T-cell (primary cell): Measurements from ENCODE around the gene DACT1. TPM values are rescaled to one million over a fixed set of nuclear protein-coding genes. Genes with fewer than 3 reads are reported as not detected.

Source experiments
- ATAC-seq, 4 experiments: fragments of 200-7000 bp in 3 of 4; fragments of 150-1000 bp in 1 of 4; cut with Tn5 transposase; replicated peaks in 1 of 4; 1 replicate in 3 of 4; 2 replicates in 1 of 4; pipeline ENCODE4 v1.10.0; 2021; ENCODE audit warnings: moderate library complexity in 3 of 4, mild to moderate bottlenecking in 2 of 4, moderate number of reproducible peaks in 1 of 4
- CTCF ChIA-PET, 2 donors: fragments of 300-600 bp; sonication (Branson Sonifier 250); formaldehyde crosslinking; loops; one replicate each; lab custom pipeline; 2022; ENCODE audit warnings: antibody characterized with exemption in 2 of 2; lab: Charles Lee
- POLR2A ChIA-PET, 2 donors: fragments of 300-600 bp; sonication (Branson Sonifier 250); formaldehyde crosslinking; loops; one replicate each; lab custom pipeline; 2022; ENCODE audit warnings: antibody characterized with exemption in 2 of 2; lab: Charles Lee
- DNase-seq, 35 experiments: peaks; one replicate each; pipeline versions ENCODE4 v3.0.0 to v3.0.0-alpha.2; 2013 to 2023
- H3K27ac ChIP-seq: one replicate; pipeline ENCODE4 v1.5.1; 2013; ENCODE audit warnings: low read length
- H3K27me3 ChIP-seq, 2 experiments: replicated peaks in 1 of 2; 1 replicate in 1 of 2; 2 replicates in 1 of 2; pipeline versions ENCODE4 v1.6.1 to v1.7.0; 2013; ENCODE audit warnings: low read length in 1 of 2, mixed read lengths in 1 of 2; ENCODE audit not compliant: control insufficient read depth in 2 of 2, insufficient read depth in 2 of 2; ENCODE audit errors: extremely low read depth in 1 of 2
- H3K36me3 ChIP-seq, 2 donors: 1 replicate in 1 of 2; 2 replicates in 1 of 2; pipeline versions ENCODE4 v1.6.1 to v1.7.0; 2013; ENCODE audit warnings: low read length in 1 of 2; ENCODE audit not compliant: control insufficient read depth in 2 of 2, insufficient read depth in 1 of 2; ENCODE audit errors: extremely low read depth in 1 of 2
- H3K4me1 ChIP-seq, 2 experiments: 1 replicate in 1 of 2; 2 replicates in 1 of 2; pipeline versions ENCODE4 v1.6.1 to v1.7.0; 2013; ENCODE audit warnings: low read length in 2 of 2, mixed read lengths in 1 of 2; ENCODE audit not compliant: insufficient read depth in 2 of 2, control insufficient read depth in 1 of 2; ENCODE audit errors: extremely low read depth in 1 of 2
- H3K4me3 ChIP-seq, 2 donors: 1 replicate in 1 of 2; 2 replicates in 1 of 2; pipeline versions ENCODE4 v1.5.1 to v1.7.0; 2013; ENCODE audit warnings: mild to moderate bottlenecking in 2 of 2, low read length in 1 of 2, moderate library complexity in 1 of 2; ENCODE audit not compliant: control insufficient read depth in 1 of 2; ENCODE audit errors: extremely low read depth in 1 of 2
- H3K9me3 ChIP-seq: 2 replicates; pipeline ENCODE4 v1.7.0; 2013
- H3K27ac Mint-ChIP-seq, 2 donors: one replicate each; pipeline ENCODE4 v1.8.0; 2020 to 2021; ENCODE audit warnings: mild to moderate bottlenecking in 2 of 2, mixed read lengths in 2 of 2
- H3K27me3 Mint-ChIP-seq, 2 donors: one replicate each; pipeline ENCODE4 v1.8.0; 2021 to 2022; ENCODE audit warnings: mixed read lengths in 2 of 2
- H3K36me3 Mint-ChIP-seq: one replicate; pipeline ENCODE4 v1.8.0; 2021; ENCODE audit warnings: mixed read lengths
- H3K4me1 Mint-ChIP-seq, 3 donors: one replicate each; pipeline ENCODE4 v1.8.0; 2020 to 2022; ENCODE audit warnings: mixed read lengths in 3 of 3, mild to moderate bottlenecking in 1 of 3
- H3K4me3 Mint-ChIP-seq, 3 donors: one replicate each; pipeline ENCODE4 v1.8.0; 2020 to 2022; ENCODE audit warnings: mild to moderate bottlenecking in 3 of 3, mixed read lengths in 3 of 3, moderate library complexity in 3 of 3
- H3K9me3 Mint-ChIP-seq, 3 donors: one replicate each; pipeline ENCODE4 v1.8.0; 2020 to 2022; ENCODE audit warnings: mixed read lengths in 3 of 3
- WGBS: methylation state at CpG from one replicate; pipeline ENCODE4 v1.1.5; 2013; ENCODE audit warnings: missing lambda C conversion rate; ENCODE audit not compliant: insufficient coverage; 5-methylcytosine and 5-hydroxymethylcytosine counted together
- total RNA-seq, 35 experiments: library from RNA in 6 of 35; stranded (reverse) in 6 of 35; fragments of 120-200 nt in 1 of 35; gene quantifications; one replicate each; pipeline versions ENCODE4 v1.2.1 to v1.2.4 and lab custom pipeline; 2013 to 2026

Gene DACT1
- total RNA-seq, 5 donors from 2014 or later (not counting 1 experiment from before 2014, with no cell fraction given), result 5.6 to 35.9 (median 10.0) TPM

DNA sequence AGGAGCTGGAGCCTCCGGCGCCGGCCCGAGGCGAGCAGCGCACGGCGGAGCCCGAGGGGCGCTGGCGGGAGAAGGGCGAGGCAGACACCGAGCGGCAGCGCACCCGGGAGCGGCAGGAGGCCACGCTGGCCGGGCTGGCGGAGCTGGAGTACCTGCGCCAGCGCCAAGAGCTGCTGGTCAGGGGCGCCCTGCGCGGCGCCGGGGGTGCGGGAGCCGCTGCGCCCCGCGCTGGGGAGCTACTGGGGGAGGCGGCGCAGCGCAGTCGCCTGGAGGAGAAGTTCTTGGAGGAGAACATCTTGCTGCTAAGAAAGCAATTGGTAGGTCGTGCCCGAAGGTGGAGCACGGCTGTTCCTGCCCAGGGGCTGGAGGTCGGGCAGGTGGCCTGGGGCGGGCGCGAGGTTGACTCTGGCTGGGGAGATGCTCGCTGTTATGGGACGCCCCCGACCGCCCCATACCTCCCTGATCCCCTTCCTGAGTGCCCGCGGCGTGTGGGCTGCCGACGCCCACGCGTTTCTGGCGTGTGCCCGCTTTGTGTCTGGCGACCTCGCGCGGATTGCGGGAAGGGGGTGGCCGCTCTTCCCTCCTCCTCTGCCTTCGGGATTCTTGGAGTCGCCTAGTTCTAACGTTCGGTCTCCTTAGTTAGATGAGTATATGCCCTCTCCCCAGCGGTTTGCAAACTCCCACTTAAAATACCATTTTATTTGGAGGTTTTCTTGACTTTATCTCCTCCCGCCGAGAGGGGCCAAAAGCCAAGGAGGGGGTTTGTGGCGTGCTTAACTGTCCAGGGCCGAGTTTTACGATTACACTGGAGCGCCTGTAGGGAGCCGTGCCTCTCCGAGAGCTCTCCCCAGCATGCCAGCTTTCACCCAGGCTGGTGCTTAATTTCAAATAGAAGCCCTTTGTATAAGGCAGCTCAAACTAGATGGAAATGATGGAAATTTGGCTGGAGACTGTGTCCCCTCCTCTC is 752 bp downstream of the DACT1 start:
- CTCF ChIA-PET, result interaction anchor here (0.6 to 0.8 kb wide), 3 partner anchors 20 to 406 kb away, joined by 3 read pairs; no protein-coding TSS in a partner anchor

DNA sequence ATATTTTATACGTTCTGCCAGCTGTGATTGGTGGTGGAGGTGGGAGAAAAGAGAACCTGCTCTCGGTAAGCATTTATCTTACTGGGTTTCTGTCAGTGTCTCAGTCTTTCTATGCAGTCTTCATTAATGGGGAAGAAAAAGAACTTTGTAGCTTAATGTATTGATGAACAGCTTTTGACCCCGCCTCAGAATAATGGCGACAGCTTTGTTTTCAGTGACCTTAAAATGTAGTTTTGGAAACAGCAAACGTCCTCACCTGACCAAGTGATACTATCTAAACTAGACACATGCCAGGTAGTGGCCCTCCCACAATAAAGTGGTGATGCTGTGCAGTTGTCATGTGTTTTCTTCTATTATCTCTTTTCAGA is 1.4 kb downstream of the DACT1 start:
- Histone ChIP-seq H3K27ac (no peak overlapping the region), H3K27me3 (peaks cover 0 to 10% of the 10 kb centered on the region in 2 experiments), H3K9me3 (no peaks in the 10 kb centered on the region), H3K4me1 (peaks cover 13 to 16% of the 10 kb centered on the region in 2 experiments), H3K4me3 (peak overlapping the region; percentile 39 to 85), H3K36me3 (no peaks in the 10 kb centered on the region)
- Mint-ChIP-seq H3K36me3 (peaks cover 6% of the 10 kb centered on the region), H3K4me1 (peaks cover 35 to 54% (median 50%) of the 10 kb centered on the region in 3 donors), H3K9me3 (no peaks in the 10 kb centered on the region), H3K4me3 (peak overlapping the region; percentile 78 to 89 (median 80)), H3K27ac (no peak overlapping the region), H3K27me3 (peaks cover 6 to 46% of the 10 kb centered on the region in 2 donors)
- ChIA-PET POLR2A (interaction anchor here in 1 of 2 donors (0.6 to 1.3 kb wide), 2 partner anchors 12 to 135 kb away, joined by 3 to 7 read pairs; no protein-coding TSS in a partner anchor), CTCF (interaction anchor here (0.6 to 0.8 kb wide), 3 partner anchors 20 to 405 kb away, joined by 3 read pairs; no protein-coding TSS in a partner anchor)
- WGBS, result 0% methylated on average over 1 of the region's 5 CpGs
- DNase-seq (no peak), ATAC-seq (no peak)

More for the DNA sequence above, 752 bp downstream of the DACT1 start:
- WGBS, result under 1% methylated on average over 55 of the region's 75 CpGs
- no peaks in the 10 kb centered on the region for H3K9me3 ChIP-seq
- peaks cover 0 to 10% of the 10 kb centered on the region in 2 experiments for H3K27me3 ChIP-seq
- POLR2A ChIA-PET, result interaction anchor here in 1 of 2 donors (0.6 to 1.3 kb wide), 2 partner anchors 12 to 135 kb away, joined by 3 to 7 read pairs; no protein-coding TSS in a partner anchor
- peaks cover 6 to 46% of the 10 kb centered on the region in 2 donors for H3K27me3 Mint-ChIP-seq
- peak overlapping the region in 1 of 2 donors; percentile 52 for H3K27ac Mint-ChIP-seq
- no peaks in the 10 kb centered on the region for H3K9me3 Mint-ChIP-seq
- H3K4me3 Mint-ChIP-seq, result peak overlapping the region; percentile 78 to 89 (median 80)
- H3K36me3 ChIP-seq, result no peaks in the 10 kb centered on the region
- H3K27ac ChIP-seq, result no peak overlapping the region
- ATAC-seq (peak; percentile 18 to 45 (median 40)), DNase-seq (peak in 10 of 35 experiments; percentile 1 to 18 (median 10))
- peak overlapping the region; percentile 39 to 85 for H3K4me3 ChIP-seq
- H3K4me1 Mint-ChIP-seq, result peaks cover 35 to 51% (median 48%) of the 10 kb centered on the region in 3 donors
- peaks cover 13 to 15% of the 10 kb centered on the region in 2 experiments for H3K4me1 ChIP-seq
- peaks cover 4% of the 10 kb centered on the region for H3K36me3 Mint-ChIP-seq

DNA sequence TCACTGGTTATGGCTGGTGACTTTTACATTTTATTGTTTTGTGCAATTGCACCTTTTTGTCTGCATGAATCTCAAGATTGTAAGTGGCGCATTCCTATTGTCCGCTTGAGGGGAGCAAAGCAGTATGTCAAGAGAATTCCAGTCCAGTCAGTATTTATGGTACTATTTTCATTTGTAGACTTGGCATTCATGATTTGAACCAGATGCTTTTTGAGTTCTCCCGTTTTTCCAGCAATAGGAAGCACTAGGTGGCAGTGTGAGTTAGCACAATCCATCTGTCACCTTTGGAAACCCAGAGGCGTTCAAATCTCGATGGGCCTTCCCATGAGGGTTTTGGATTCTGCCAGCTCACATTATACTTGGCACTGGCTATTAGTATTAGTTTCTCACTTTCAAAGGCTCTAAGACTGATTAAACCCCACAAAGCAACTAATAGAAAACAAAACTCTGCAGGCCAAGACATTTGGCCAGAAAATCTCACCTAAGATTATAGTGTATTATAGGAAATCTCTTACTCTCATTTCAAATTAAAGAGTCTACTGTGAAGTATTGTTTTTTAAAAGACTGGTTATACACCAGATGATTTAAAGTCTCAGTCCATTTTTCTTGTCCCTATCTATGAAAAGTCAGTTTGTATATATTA is 2.2 kb downstream of the DACT1 start:
- ChIA-PET CTCF (no interaction called here), POLR2A (no interaction called here)
- 71% methylated on average over 3 of the region's 5 CpGs for WGBS
- Mint-ChIP-seq H3K27ac (no peak overlapping the region), H3K9me3 (no peaks in the 10 kb centered on the region), H3K27me3 (peaks cover 6 to 44% of the 10 kb centered on the region in 2 donors), H3K4me3 (peak overlapping the region; percentile 78 to 89 (median 80)), H3K36me3 (peaks cover 6% of the 10 kb centered on the region), H3K4me1 (peaks cover 32 to 48% (median 46%) of the 10 kb centered on the region in 3 donors)
- Histone ChIP-seq H3K27ac (no peak overlapping the region), H3K4me1 (peaks cover 13 to 16% of the 10 kb centered on the region in 2 experiments), H3K9me3 (no peaks in the 10 kb centered on the region), H3K27me3 (peaks cover 0 to 10% of the 10 kb centered on the region in 2 experiments), H3K36me3 (no peaks in the 10 kb centered on the region), H3K4me3 (no peak overlapping the region)
- DNase-seq, result peak in 1 of 35 experiments; percentile 13
- ATAC-seq, result no peak

DNA sequence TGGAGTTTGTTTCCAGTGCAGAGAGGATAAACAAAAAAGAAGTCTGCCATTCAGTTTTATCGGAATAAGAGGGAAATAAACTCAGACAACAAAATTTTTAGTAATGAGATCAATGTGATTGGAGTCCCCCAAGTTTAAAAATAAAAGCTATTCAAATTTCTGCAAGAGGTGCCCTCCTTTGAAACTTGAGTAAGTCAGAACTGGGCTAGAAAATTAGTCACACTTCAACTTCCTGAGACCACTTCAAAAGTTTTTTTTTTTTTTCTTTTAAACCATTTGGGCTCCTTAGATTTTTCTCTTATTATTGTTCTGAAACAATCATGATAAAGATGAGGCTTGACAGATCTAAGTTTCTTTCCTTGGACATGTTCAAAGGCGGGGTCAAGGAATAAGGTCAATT is 3.2 kb downstream of the DACT1 start:
- no peaks in the 10 kb centered on the region for H3K9me3 ChIP-seq
- peaks cover 13% of the 10 kb centered on the region in 2 experiments for H3K4me1 ChIP-seq
- Mint-ChIP-seq H3K27me3 (peaks cover 6 to 42% of the 10 kb centered on the region in 2 donors), H3K9me3 (no peaks in the 10 kb centered on the region), H3K36me3 (peaks cover 6% of the 10 kb centered on the region), H3K27ac (no peak overlapping the region), H3K4me3 (peak overlapping the region in 1 of 3 donors; percentile 89), H3K4me1 (peaks cover 27 to 41% (median 41%) of the 10 kb centered on the region in 3 donors)
- no peak overlapping the region for H3K4me3 ChIP-seq
- DNase-seq (no peak), ATAC-seq (no peak)
- no peak overlapping the region for H3K27ac ChIP-seq
- CTCF ChIA-PET, result interaction anchor here in 1 of 2 donors (0.6 kb wide), 1 partner anchor 590 kb away, joined by 5 read pairs; no protein-coding TSS in a partner anchor
- POLR2A ChIA-PET, result no interaction called here
- no CpG with 5 or more reads among the region's 2 CpGs for WGBS
- peaks cover 0 to 10% of the 10 kb centered on the region in 2 experiments for H3K27me3 ChIP-seq
- H3K36me3 ChIP-seq, result peaks cover 0 to 2% of the 10 kb centered on the region in 2 donors

DNA sequence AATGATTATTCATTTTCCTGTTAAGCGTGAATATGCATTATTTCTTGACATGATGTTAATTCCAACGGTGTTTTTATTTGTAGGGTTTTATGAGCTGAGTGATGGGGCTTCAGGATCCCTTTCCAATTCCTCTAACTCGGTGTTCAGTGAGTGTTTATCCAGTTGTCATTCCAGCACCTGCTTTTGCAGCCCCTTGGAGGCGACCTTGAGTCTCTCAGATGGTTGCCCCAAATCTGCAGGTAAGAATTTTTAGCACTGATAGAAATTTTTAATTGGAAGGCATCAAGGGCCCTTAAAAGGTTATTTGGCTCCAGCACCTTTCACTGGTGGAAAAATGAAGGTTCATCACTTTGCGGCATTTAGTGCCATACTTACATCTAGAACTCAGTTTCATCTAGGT is 3.7 kb downstream of the DACT1 start:
- Histone ChIP-seq H3K4me1 (peaks cover 11 to 13% of the 10 kb centered on the region in 2 experiments), H3K27me3 (peaks cover 0 to 10% of the 10 kb centered on the region in 2 experiments), H3K36me3 (peaks cover 0 to 6% of the 10 kb centered on the region in 2 donors), H3K9me3 (no peaks in the 10 kb centered on the region), H3K4me3 (no peak overlapping the region), H3K27ac (no peak overlapping the region)
- Mint-ChIP-seq H3K27ac (peak overlapping the region in 1 of 2 donors; percentile 15), H3K4me1 (peaks cover 26 to 37% (median 36%) of the 10 kb centered on the region in 3 donors), H3K9me3 (no peaks in the 10 kb centered on the region), H3K36me3 (peaks cover 6% of the 10 kb centered on the region), H3K4me3 (no peak overlapping the region), H3K27me3 (peaks cover 6 to 37% of the 10 kb centered on the region in 2 donors)
- POLR2A ChIA-PET, result interaction anchor here in 1 of 2 donors (0.6 kb wide), 1 partner anchor 30 kb away, joined by 5 read pairs; no protein-coding TSS in a partner anchor
- CTCF ChIA-PET, result no interaction called here
- ATAC-seq (no peak), DNase-seq (no peak)
- no CpG with 5 or more reads among the region's 5 CpGs for WGBS
